ENCODE measurements around the gene C8B.

GRCh38 chr1:56939209-56939608 is 26.6 kb downstream of the C8B start:
- TF ChIP-seq CTCF (IDR thresholded peaks at IDR 0.05; ENCODE audit: poor library complexity, severe bottlenecking) (no peak), POLR2AphosphoS5 (IDR thresholded peaks at IDR 0.05) (no peak), EZH2 (IDR thresholded peaks at IDR 0.05; ENCODE audit: borderline replicate concordance, insufficient read depth, low read length, poor library complexity, severe bottlenecking) (no peak), SMC3 (conservative IDR thresholded peaks at IDR 0.05; ENCODE audit: poor library complexity) (no peak), RAD21 (conservative IDR thresholded peaks at IDR 0.05) (no peak), TAF1 (IDR thresholded peaks at IDR 0.05; ENCODE audit: low read depth) (no peak), EP300 (conservative IDR thresholded peaks at IDR 0.05; ENCODE audit: poor library complexity, severe bottlenecking) (no peak), REST (IDR thresholded peaks at IDR 0.05; ENCODE audit: borderline replicate concordance) (no peak)
